Measurements from ENCODE around the gene FGF1. TPM values are rescaled to one million over a fixed set of nuclear protein-coding genes. Genes with fewer than 3 reads are reported as not detected.

Gene FGF1
- total RNA-seq, 4 donors from 2014 or later: 0.38 to 5.4 (median 0.65) TPM

DNA sequence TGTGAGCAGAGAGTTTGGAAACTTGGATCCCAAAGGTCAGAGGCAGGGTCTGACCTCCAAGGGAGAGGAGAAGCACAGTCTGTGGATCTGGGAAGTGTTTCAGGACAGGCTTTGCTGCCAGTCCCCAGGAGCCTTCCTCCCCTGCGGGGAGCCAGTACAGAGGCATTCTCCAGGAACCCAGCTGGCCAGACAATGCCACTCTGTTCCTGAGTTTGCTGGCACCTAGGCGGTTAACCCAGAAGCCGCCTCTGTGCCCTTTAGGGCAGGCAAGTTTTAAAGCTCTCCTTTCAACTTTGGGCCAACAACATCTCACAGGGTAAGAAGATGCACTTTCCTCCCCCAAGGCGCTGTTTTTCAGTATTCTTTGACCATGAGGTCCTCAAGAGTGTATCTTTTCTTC, 37.0 kb upstream of the FGF1 start:
- 73 to 89% methylated on average over 4 of the region's 4 CpGs for WGBS, 2 donors
- intact Hi-C loops (cut with DNase I; ENCODE audit: low total_unique reads): no loop called here
- TF ChIP-seq, protein P1, sequence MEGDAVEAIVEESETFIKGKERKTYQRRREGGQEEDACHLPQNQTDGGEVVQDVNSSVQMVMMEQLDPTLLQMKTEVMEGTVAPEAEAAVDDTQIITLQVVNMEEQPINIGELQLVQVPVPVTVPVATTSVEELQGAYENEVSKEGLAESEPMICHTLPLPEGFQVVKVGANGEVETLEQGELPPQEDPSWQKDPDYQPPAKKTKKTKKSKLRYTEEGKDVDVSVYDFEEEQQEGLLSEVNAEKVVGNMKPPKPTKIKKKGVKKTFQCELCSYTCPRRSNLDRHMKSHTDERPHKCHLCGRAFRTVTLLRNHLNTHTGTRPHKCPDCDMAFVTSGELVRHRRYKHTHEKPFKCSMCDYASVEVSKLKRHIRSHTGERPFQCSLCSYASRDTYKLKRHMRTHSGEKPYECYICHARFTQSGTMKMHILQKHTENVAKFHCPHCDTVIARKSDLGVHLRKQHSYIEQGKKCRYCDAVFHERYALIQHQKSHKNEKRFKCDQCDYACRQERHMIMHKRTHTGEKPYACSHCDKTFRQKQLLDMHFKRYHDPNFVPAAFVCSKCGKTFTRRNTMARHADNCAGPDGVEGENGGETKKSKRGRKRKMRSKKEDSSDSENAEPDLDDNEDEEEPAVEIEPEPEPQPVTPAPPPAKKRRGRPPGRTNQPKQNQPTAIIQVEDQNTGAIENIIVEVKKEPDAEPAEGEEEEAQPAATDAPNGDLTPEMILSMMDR (IDR thresholded peaks at IDR 0.05): no peak
- TF ChIP-seq POLR2A (IDR thresholded peaks at IDR 0.05): no peak
- DNase-seq (ENCODE audit: low spot score in 2 of 2): no peak
- H3K4me3 ChIP-seq (ENCODE audit: low read depth, poor library complexity, severe bottlenecking): no peak overlapping the region

DNA sequence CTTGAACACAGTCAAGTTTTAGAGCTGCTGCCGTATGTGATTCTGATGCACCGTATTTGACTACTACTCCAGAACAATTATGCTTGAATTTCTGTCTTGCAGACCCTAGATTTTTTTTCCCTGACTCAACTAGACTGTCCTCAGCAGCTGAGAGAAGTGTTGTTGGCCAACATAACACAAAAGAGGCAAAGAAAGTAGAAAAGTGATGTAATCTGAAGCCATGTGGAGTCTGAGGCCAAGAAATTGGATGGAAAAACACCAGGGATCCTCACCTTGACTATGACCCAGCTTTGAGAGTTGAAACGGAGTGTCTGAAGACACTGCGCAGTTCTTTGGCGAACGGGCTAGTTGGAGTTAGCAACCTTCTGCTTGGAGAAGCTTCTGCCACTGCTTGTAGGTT, 36.3 kb upstream of the FGF1 start:
- intact Hi-C loops (cut with DNase I; ENCODE audit: low total_unique reads): no loop called here
- TF ChIP-seq, protein P1 (IDR thresholded peaks at IDR 0.05): no peak
- no peak for TF ChIP-seq POLR2A (IDR thresholded peaks at IDR 0.05)
- DNase-seq (ENCODE audit: low spot score in 2 of 2): no peak
- no peak overlapping the region for H3K4me3 ChIP-seq (ENCODE audit: low read depth, poor library complexity, severe bottlenecking)
- WGBS, 2 donors: 81 to 89% methylated on average over 6 of the region's 6 CpGs

DNA sequence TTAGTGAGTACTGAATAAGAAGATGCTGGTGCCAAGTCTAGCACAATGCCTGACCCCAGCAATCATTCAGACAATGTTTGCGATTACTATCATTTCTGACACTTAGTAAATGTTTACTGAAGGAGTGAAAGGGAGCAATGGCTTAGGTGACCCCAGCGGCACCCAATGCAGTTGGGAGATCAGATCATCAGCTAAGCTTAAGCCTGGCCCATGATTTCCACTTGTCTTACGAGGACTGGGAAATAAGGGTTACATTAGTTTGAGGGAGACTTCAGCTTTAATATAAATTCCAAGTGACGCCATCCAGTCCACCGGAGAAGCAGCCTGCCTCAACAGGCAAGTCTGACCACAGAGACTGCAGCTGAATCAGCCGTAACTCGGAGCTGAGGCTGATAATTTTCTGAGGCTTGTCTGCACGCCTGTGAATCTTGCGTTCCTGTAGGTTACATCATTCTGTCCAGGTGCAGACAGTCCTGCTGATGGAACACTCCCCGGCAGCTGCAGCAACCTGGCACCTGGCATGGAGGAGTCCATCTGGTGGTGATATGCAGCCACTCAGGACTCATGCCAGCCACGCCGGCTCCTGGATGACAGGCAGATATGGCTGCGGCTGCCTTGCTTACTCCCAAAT, 34.9 kb upstream of the FGF1 start:
- no peak overlapping the region for H3K4me3 ChIP-seq (ENCODE audit: low read depth, poor library complexity, severe bottlenecking)
- 64 to 74% methylated on average over 13 of the region's 13 CpGs for WGBS, 2 donors
- DNase-seq (ENCODE audit: low spot score in 2 of 2): no peak
- intact Hi-C loops (cut with DNase I; ENCODE audit: low total_unique reads): no loop called here
- no peak for TF ChIP-seq POLR2A (IDR thresholded peaks at IDR 0.05)
- TF ChIP-seq, protein P1 (IDR thresholded peaks at IDR 0.05): no peak

DNA sequence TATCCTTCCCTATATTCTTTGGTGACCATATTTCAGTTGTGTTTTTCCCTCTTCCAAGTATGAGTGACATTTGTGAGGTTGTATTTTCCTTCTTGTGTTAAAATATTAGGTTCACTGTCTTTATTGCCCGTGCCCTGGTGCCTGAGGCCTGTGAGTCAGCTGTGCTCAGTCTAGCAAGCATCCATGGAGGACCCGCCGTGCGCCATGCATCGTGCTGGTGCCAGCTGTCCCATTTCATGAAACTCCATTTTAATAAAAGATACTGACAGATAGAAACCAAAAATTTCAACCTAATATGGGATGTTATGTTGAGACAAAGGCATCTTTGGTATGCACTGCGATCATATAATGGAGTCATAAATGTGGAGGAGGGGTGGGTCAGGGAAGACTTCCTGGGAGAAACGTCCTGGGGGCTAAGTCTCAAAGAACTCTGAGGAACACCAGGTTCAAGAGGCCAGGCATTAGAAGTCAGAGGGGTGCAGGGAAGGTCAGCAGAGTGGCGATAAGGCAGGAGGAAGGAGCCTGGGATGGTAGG, 34.0 kb upstream of the FGF1 start:
- intact Hi-C loops (cut with DNase I; ENCODE audit: low total_unique reads): loop anchor here (5.0 kb wide), 1 partner anchor 157 kb away; no protein-coding TSS in a partner anchor
- no peak for TF ChIP-seq POLR2A (IDR thresholded peaks at IDR 0.05)
- TF ChIP-seq, protein P1 (IDR thresholded peaks at IDR 0.05): no peak

DNA sequence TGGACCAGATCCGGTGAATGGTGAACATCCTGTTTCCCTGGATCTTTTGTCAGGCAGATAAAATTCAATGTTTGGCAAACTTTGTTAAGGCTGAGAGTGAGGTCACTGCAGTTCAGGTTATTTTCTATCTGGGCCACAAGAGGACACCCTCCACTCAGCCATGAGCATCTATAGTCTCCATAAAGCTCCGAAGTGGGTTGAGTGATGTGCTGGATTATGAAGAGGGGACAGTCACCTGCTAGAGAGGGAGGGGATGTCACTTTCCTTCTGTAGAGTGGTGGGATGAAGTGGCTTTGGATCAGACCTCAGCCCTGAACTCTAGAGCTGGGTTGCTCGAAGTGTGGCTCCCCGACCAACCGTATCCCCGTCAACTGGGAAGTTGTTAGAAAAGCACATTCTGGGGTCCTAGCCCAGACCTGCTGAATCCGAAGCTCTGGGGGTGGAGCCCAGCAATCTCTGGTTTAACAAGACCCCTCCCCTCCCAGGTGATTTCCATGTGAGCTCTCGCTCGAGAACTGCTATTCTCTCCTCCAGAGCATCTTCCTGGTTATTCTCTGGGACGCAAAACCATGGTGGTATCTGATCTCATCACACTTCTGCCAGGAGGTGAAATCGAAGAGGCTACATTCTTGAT, 31.8 kb upstream of the FGF1 start:
- H3K4me3 ChIP-seq (ENCODE audit: low read depth, poor library complexity, severe bottlenecking): no peak overlapping the region
- TF ChIP-seq POLR2A (IDR thresholded peaks at IDR 0.05): no peak
- TF ChIP-seq, protein P1 (IDR thresholded peaks at IDR 0.05): peak in 1 of 3 donors; percentile 70
- intact Hi-C loops (cut with DNase I; ENCODE audit: low total_unique reads): loop anchor here (5.0 kb wide), 1 partner anchor 160 kb away; no protein-coding TSS in a partner anchor
- DNase-seq (ENCODE audit: low spot score in 2 of 2): peak in 1 of 2 donors; percentile 78
- 57 to 70% methylated on average over 11 of the region's 11 CpGs for WGBS, 2 donors

More for the DNA sequence above, 34.0 kb upstream of the FGF1 start:
- H3K4me3 ChIP-seq (ENCODE audit: low read depth, poor library complexity, severe bottlenecking): no peak overlapping the region
- no peak for DNase-seq (ENCODE audit: low spot score in 2 of 2)
- WGBS, 2 donors: 84 to 88% methylated on average over 8 of the region's 8 CpGs
